ENCODE results near the gene NALCN.

GRCh38 chr13:101327871-101328270 lies 88.4 kb downstream of the NALCN start:
- TF ChIP-seq SCRT1 (tag by site-specific recombination; IDR thresholded peaks at IDR 0.05; ENCODE audit: borderline replicate concordance): no peak
- TF ChIP-seq CTCF (tag by site-specific recombination; IDR thresholded peaks at IDR 0.05): no peak
- TF ChIP-seq WT1 (tag by site-specific recombination; IDR thresholded peaks at IDR 0.05): no peak
- no peak for TF ChIP-seq ZBTB6 (tag by site-specific recombination; IDR thresholded peaks at IDR 0.05)
- no peak for TF ChIP-seq ZNF311 (tag by site-specific recombination; IDR thresholded peaks at IDR 0.05; ENCODE audit: borderline replicate concordance)
- no peak for TF ChIP-seq ZNF488 (tag by site-specific recombination; IDR thresholded peaks at IDR 0.05)
- no peak for TF ChIP-seq ZBTB11 (tag by site-specific recombination; conservative IDR thresholded peaks at IDR 0.05; ENCODE audit: low read depth)
- no peak for TF ChIP-seq ZNF629 (tag by site-specific recombination; IDR thresholded peaks at IDR 0.05)

Measured in HEK293 (cell line).